GM23338 (cell line): ENCODE results near the gene RPL27.

ENCODE experiments used
- CTCF ChIP-seq, 2 experiments: fragments of 200-600 bp in 1 of 2; sonication (generic) in 1 of 2; conservative IDR thresholded peaks; 2 replicates each; pipeline versions ENCODE4 v1.5.1 to v1.6.1; 2016 to 2017; ENCODE audit warnings: antibody characterized with exemption in 2 of 2, low read depth in 2 of 2, mild to moderate bottlenecking in 2 of 2, moderate library complexity in 1 of 2
- EZH2 ChIP-seq: fragments of 200-600 bp; sonication (generic); IDR thresholded peaks from one replicate; pipeline ENCODE4 v1.8.0; 2017; ENCODE audit warnings: antibody characterized with exemption, mild to moderate bottlenecking, low read depth; ENCODE audit not compliant: unreplicated experiment
- EZH2phosphoT487 ChIP-seq: fragments of 200-600 bp; sonication (generic); IDR thresholded peaks from one replicate; pipeline ENCODE4 v1.8.1; 2018; ENCODE audit warnings: antibody characterized with exemption; ENCODE audit not compliant: unreplicated experiment
- JUNB ChIP-seq: IDR thresholded peaks from one replicate; pipeline ENCODE4 v1.6.1; 2016; ENCODE audit warnings: antibody characterized with exemption; ENCODE audit not compliant: unreplicated experiment
- NANOG ChIP-seq: IDR thresholded peaks from 2 replicates; pipeline ENCODE4 v1.6.1; 2016; ENCODE audit warnings: antibody characterized with exemption, borderline replicate concordance
- POLR2AphosphoS5 ChIP-seq: IDR thresholded peaks from 2 replicates; pipeline ENCODE4 v1.6.1; 2016; ENCODE audit warnings: antibody characterized with exemption, low read depth
- ZNF114 ChIP-seq: fragments of 250-450 bp; sonication (Bioruptor Pico); IDR thresholded peaks from 2 replicates; pipeline ENCODE4 v1.5.0; 2020; ENCODE audit warnings: mild to moderate bottlenecking, moderate library complexity
- TF ChIP-seq, protein P1 (sequence below): IDR thresholded peaks from one replicate; pipeline ENCODE4 v1.6.1; 2018; ENCODE audit warnings: antibody characterized with exemption; ENCODE audit not compliant: unreplicated experiment

GRCh38 chr17:42953669-42954068 lies 44.5 kb upstream of the RPL27 start:
- TF ChIP-seq EZH2phosphoT487 (no peak), CTCF (conservative IDR thresholded peaks at IDR 0.05; ENCODE audit: low read depth in 2 of 2) (no peak), POLR2AphosphoS5 (no peak), JUNB (no peak), EZH2 (no peak), NANOG (no peak), ZNF114 (CRISPR knock-in tag) (no peak)
- TF ChIP-seq, protein P1, sequence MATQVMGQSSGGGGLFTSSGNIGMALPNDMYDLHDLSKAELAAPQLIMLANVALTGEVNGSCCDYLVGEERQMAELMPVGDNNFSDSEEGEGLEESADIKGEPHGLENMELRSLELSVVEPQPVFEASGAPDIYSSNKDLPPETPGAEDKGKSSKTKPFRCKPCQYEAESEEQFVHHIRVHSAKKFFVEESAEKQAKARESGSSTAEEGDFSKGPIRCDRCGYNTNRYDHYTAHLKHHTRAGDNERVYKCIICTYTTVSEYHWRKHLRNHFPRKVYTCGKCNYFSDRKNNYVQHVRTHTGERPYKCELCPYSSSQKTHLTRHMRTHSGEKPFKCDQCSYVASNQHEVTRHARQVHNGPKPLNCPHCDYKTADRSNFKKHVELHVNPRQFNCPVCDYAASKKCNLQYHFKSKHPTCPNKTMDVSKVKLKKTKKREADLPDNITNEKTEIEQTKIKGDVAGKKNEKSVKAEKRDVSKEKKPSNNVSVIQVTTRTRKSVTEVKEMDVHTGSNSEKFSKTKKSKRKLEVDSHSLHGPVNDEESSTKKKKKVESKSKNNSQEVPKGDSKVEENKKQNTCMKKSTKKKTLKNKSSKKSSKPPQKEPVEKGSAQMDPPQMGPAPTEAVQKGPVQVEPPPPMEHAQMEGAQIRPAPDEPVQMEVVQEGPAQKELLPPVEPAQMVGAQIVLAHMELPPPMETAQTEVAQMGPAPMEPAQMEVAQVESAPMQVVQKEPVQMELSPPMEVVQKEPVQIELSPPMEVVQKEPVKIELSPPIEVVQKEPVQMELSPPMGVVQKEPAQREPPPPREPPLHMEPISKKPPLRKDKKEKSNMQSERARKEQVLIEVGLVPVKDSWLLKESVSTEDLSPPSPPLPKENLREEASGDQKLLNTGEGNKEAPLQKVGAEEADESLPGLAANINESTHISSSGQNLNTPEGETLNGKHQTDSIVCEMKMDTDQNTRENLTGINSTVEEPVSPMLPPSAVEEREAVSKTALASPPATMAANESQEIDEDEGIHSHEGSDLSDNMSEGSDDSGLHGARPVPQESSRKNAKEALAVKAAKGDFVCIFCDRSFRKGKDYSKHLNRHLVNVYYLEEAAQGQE: no peak
